ENCODE results near the gene CHAF1A.

- no peak for TF ChIP-seq CTCF (IDR thresholded peaks at IDR 0.05; ENCODE audit: poor library complexity, severe bottlenecking)
- TF ChIP-seq REST (IDR thresholded peaks at IDR 0.05; ENCODE audit: borderline replicate concordance): no peak
- TF ChIP-seq EZH2 (IDR thresholded peaks at IDR 0.05; ENCODE audit: borderline replicate concordance, insufficient read depth, low read length, poor library complexity, severe bottlenecking): no peak
- no peak for TF ChIP-seq EP300 (conservative IDR thresholded peaks at IDR 0.05; ENCODE audit: poor library complexity, severe bottlenecking)
- TF ChIP-seq POLR2AphosphoS5 (IDR thresholded peaks at IDR 0.05): no peak
These were observed 40.7 kb downstream of the CHAF1A start for GRCh38 chr19:4443188-4443587.
